ENCODE measurements around the gene PDK3. TPM values are rescaled to one million over a fixed set of nuclear protein-coding genes. Genes with fewer than 3 reads are reported as not detected.

PDK3 gene
- total RNA-seq, 1 experiment from 2014 or later = 22.6 TPM

DNA sequence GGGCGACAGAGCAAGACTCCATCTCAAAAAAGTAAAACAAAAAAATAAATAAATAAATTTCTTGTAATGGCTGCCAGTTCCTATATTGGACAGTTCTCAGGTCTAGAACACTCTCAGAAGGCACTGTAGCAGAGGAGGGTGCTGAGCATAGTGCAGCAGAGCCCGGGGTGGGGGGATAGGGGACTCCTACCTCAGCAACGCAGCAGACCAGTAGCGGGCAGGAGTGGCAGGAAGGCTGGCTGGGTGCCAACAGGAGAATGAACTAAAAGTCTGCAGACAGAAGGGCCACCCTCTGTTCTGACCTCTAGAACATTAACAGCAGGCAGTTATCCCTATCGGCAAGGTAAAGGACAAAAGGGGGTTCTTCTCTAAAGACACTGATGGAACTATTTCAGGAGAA lies 20.2 kb downstream of the PDK3 start:
- no peak for ATAC-seq
- no TSS peak for BruUV-seq (replicated peaks)
- Histone ChIP-seq H4K20me1 (ENCODE audit: low read length) (no peaks in the 10 kb centered on the region), H3K4me2 (ENCODE audit: low read length) (no peak overlapping the region), H3K27me3 (ENCODE audit: low read length) (no peaks in the 10 kb centered on the region), H3K79me2 (ENCODE audit: low read length) (0 out of 2 replicates have a peak, but pooled peaks cover 4% of the 10 kb centered on the region), H3K4me3 (ENCODE audit: low read length) (no peak overlapping the region), H3K9ac (ENCODE audit: low read length) (no peak overlapping the region), H3K9me3 (ENCODE audit: low read length) (no peaks in the 10 kb centered on the region), H3K4me1 (ENCODE audit: insufficient read depth, low read length) (peaks cover 5% of the 10 kb centered on the region), H3K27ac (ENCODE audit: low read length) (no peak overlapping the region), H3K36me3 (ENCODE audit: low read depth, low read length) (no peaks in the 10 kb centered on the region), H2AFZ (ENCODE audit: low read length) (no peak overlapping the region), H3F3A (ENCODE audit: low read length, unreplicated experiment) (no peaks in the 10 kb centered on the region), H3K9me2 (replicated peaks; ENCODE audit: low read length) (no peaks in the 10 kb centered on the region)
- DNase-seq = no peak
- ChIA-PET POLR2A (ENCODE audit: unreplicated experiment) (no interaction called here), CTCF (no interaction called here)
- intact Hi-C loops (cut with micrococcal nuclease) = no loop called here
- TF ChIP-seq, protein P1, sequence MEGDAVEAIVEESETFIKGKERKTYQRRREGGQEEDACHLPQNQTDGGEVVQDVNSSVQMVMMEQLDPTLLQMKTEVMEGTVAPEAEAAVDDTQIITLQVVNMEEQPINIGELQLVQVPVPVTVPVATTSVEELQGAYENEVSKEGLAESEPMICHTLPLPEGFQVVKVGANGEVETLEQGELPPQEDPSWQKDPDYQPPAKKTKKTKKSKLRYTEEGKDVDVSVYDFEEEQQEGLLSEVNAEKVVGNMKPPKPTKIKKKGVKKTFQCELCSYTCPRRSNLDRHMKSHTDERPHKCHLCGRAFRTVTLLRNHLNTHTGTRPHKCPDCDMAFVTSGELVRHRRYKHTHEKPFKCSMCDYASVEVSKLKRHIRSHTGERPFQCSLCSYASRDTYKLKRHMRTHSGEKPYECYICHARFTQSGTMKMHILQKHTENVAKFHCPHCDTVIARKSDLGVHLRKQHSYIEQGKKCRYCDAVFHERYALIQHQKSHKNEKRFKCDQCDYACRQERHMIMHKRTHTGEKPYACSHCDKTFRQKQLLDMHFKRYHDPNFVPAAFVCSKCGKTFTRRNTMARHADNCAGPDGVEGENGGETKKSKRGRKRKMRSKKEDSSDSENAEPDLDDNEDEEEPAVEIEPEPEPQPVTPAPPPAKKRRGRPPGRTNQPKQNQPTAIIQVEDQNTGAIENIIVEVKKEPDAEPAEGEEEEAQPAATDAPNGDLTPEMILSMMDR (conservative IDR thresholded peaks at IDR 0.05; ENCODE audit: low read depth, low read length) = no peak
- TF ChIP-seq EZH2 (IDR thresholded peaks at IDR 0.05; ENCODE audit: low read length, unreplicated experiment) = no peak
- TF ChIP-seq EZH2phosphoT487 (IDR thresholded peaks at IDR 0.05; ENCODE audit: borderline replicate concordance, low read length) = no peak

DNA sequence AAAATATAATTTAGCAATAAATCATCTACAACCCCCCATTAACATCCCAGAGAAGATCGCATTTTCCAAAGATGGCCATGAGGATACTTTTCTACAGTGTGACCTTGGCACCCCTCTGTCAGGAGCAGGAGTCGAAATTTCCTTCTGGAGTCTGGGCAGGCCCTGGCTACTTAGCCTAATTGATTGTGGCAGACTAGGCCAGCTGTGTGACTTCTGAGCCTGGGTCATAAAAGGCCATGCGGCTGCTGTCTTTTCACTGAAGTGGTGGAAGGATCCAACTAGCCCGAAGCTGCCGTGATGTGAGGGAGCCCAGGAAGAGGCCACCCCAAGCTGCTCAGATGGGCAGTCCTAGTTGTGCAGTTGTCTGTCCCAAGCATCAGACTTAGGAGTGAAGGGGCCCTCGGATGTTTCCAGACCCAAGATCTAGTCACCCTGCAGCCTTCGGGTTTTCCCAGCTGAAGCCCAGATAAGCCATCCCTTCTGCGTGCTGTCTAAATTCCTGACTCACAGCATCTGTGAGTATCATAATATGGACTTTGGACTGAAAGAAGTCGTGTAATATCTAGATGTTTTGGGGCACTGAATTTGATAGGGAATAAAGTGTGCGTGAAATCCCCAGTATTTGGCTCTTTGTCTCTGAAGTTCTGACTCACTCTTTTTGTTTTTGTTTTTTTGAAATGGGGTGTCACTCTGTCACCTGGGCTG lies 21.0 kb downstream of the PDK3 start:
- no peak overlapping the region for H2AFZ ChIP-seq (ENCODE audit: low read length)
- no peak overlapping the region for H3K4me2 ChIP-seq (ENCODE audit: low read length)
- ATAC-seq (no peak), DNase-seq (no peak)
- H3K9ac ChIP-seq (ENCODE audit: low read length) = no peak overlapping the region
- POLR2A ChIA-PET (ENCODE audit: unreplicated experiment) = no interaction called here
- H3K27me3 ChIP-seq (ENCODE audit: low read length) = no peaks in the 10 kb centered on the region
- H3K4me3 ChIP-seq (ENCODE audit: low read length) = no peak overlapping the region
- H3K27ac ChIP-seq (ENCODE audit: low read length) = no peak overlapping the region
- no peaks in the 10 kb centered on the region for H3K36me3 ChIP-seq (ENCODE audit: low read depth, low read length)
- H4K20me1 ChIP-seq (ENCODE audit: low read length) = no peaks in the 10 kb centered on the region
- H3F3A ChIP-seq (ENCODE audit: low read length, unreplicated experiment) = no peaks in the 10 kb centered on the region
- no peaks in the 10 kb centered on the region for H3K9me2 ChIP-seq (replicated peaks; ENCODE audit: low read length)
- intact Hi-C loops (cut with micrococcal nuclease) = no loop called here
- no TSS peak for BruUV-seq (replicated peaks)
- H3K79me2 ChIP-seq (ENCODE audit: low read length) = 0 out of 2 replicates have a peak, but pooled peaks cover 4% of the 10 kb centered on the region
- H3K9me3 ChIP-seq (ENCODE audit: low read length) = no peaks in the 10 kb centered on the region
- CTCF ChIA-PET = no interaction called here
- TF ChIP-seq, protein P1 (conservative IDR thresholded peaks at IDR 0.05; ENCODE audit: low read depth, low read length) = no peak
- TF ChIP-seq EZH2phosphoT487 (IDR thresholded peaks at IDR 0.05; ENCODE audit: borderline replicate concordance, low read length) (no peak), EZH2 (IDR thresholded peaks at IDR 0.05; ENCODE audit: low read length, unreplicated experiment) (no peak)
- no peaks in the 10 kb centered on the region for H3K4me1 ChIP-seq (ENCODE audit: insufficient read depth, low read length)

DNA sequence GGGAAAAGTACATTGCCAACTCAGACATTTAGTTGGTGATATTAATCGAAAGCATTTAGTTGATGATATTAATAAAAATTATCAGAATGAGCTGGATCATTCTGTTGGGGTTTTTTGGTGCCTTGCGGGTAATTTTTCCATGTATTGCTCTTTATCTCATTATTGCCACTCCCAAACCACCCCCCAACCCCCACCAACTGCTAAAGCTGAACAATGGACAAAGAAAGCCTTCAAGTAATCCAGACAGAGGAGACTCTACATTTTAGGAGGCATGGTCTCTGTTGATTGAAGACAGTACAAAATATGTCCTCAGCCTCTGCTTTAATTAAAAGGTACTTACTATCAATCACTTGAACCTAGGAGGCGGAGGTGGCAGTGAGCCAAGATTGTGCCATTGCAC lies 22.5 kb downstream of the PDK3 start:
- Histone ChIP-seq H3F3A (ENCODE audit: low read length, unreplicated experiment) (no peaks in the 10 kb centered on the region), H2AFZ (ENCODE audit: low read length) (no peak overlapping the region), H3K4me2 (ENCODE audit: low read length) (no peak overlapping the region), H3K27ac (ENCODE audit: low read length) (no peak overlapping the region), H3K27me3 (ENCODE audit: low read length) (no peaks in the 10 kb centered on the region), H3K9ac (ENCODE audit: low read length) (no peak overlapping the region), H3K9me3 (ENCODE audit: low read length) (no peaks in the 10 kb centered on the region), H3K4me1 (ENCODE audit: insufficient read depth, low read length) (peaks cover 11% of the 10 kb centered on the region), H3K79me2 (ENCODE audit: low read length) (0 out of 2 replicates have a peak, but pooled peaks cover 2% of the 10 kb centered on the region), H3K9me2 (replicated peaks; ENCODE audit: low read length) (no peaks in the 10 kb centered on the region), H3K4me3 (ENCODE audit: low read length) (no peak overlapping the region), H4K20me1 (ENCODE audit: low read length) (no peaks in the 10 kb centered on the region), H3K36me3 (ENCODE audit: low read depth, low read length) (no peaks in the 10 kb centered on the region)
- no peak for ATAC-seq
- TF ChIP-seq, protein P1 (conservative IDR thresholded peaks at IDR 0.05; ENCODE audit: low read depth, low read length) = no peak
- TF ChIP-seq EZH2phosphoT487 (IDR thresholded peaks at IDR 0.05; ENCODE audit: borderline replicate concordance, low read length) (no peak), EZH2 (IDR thresholded peaks at IDR 0.05; ENCODE audit: low read length, unreplicated experiment) (no peak)
- no peak for DNase-seq
- POLR2A ChIA-PET (ENCODE audit: unreplicated experiment) = no interaction called here
- CTCF ChIA-PET = interaction anchor here (0.5 kb wide), 1 partner anchor 75 kb away, joined by 5 read pairs; no protein-coding TSS in a partner anchor
- intact Hi-C loops (cut with micrococcal nuclease) = no loop called here
- no TSS peak for BruUV-seq (replicated peaks)
